ENCODE data around the gene CTAGE1.

CTAGE1 gene

GRCh38 chr18:22387364-22387763 lies 30.4 kb downstream of the CTAGE1 start:
- no peak for DNase-seq

- no peak for DNase-seq
Measured at GRCh38 chr18:22385718-22386117, 32.0 kb downstream of the CTAGE1 start.

- DNase-seq: no peak
Measured at GRCh38 chr18:22378672-22379282, 38.9 kb downstream of the CTAGE1 start.

GRCh38 chr18:22377769-22378168 lies 39.9 kb downstream of the CTAGE1 start:
- DNase-seq: no peak

GRCh38 chr18:22370414-22370813 lies 47.3 kb downstream of the CTAGE1 start:
- no peak for DNase-seq

GRCh38 chr18:22368021-22368420 lies 49.7 kb downstream of the CTAGE1 start:
- DNase-seq: no peak

- no peak for DNase-seq
Measured at GRCh38 chr18:22367303-22367702, 50.4 kb downstream of the CTAGE1 start.

GRCh38 chr18:22363867-22364463 lies 53.8 kb downstream of the CTAGE1 start:
- no peak for DNase-seq
